AG10803 (cell line): ENCODE results near the gene UBA3.

Experiments used
- DNase-seq: peaks from one replicate; pipeline ENCODE4 v3.0.0; 2010; ENCODE audit warnings: low read depth
- H3K4me3 ChIP-seq: 2 replicates; pipeline ENCODE4 v1.5.1; 2011; ENCODE audit warnings: mild to moderate bottlenecking, low read length, control low read depth
- CTCF ChIP-seq: conservative IDR thresholded peaks from 2 replicates; pipeline ENCODE4 v1.5.1; 2011; ENCODE audit warnings: mild to moderate bottlenecking, low read length, control low read depth, inconsistent platforms

UBA3 gene

GRCh38 chr3:69085168-69085832, 5.1 kb upstream of the UBA3 start:
- peak overlapping the region; percentile 89 for H3K4me3 ChIP-seq
- peak; percentile 22 for DNase-seq
- no peak for TF ChIP-seq CTCF

- peak within 1 kb of the TSS; percentile 89 for H3K4me3 ChIP-seq
- DNase-seq, result peak; percentile 93
- TF ChIP-seq CTCF, result no peak
These were observed 4.4 kb upstream of the UBA3 start, which contains the start of gene ARL6IP5 for GRCh38 chr3:69084326-69085167. Gene ARL6IP5 (plus strand): TSS chr3:69084937. CDS start chr3:69085048, 111 bp downstream.

- peak; percentile 82 for DNase-seq
- TF ChIP-seq CTCF, result no peak
- H3K4me3 ChIP-seq, result no peak overlapping the region
These were observed 2.6 kb upstream of the UBA3 start for GRCh38 chr3:69082805-69083204.

- TF ChIP-seq CTCF, result no peak
- DNase-seq, result no peak
- no peak overlapping the region for H3K4me3 ChIP-seq
These were observed 2.2 kb upstream of the UBA3 start for GRCh38 chr3:69082361-69082760.

- DNase-seq, result no peak
- H3K4me3 ChIP-seq, result no peak overlapping the region
- no peak for TF ChIP-seq CTCF
These were observed 1.6 kb upstream of the UBA3 start for GRCh38 chr3:69081583-69082262.

GRCh38 chr3:69079269-69080159, 651 bp downstream of the UBA3 start:
- H3K4me3 ChIP-seq, result peak overlapping the region; percentile 79
- DNase-seq, result no peak
- no peak for TF ChIP-seq CTCF
